ENCODE results near the gene DDX41. TPM values are rescaled to one million over a fixed set of nuclear protein-coding genes. Genes with fewer than 3 reads are reported as not detected.

Gene DDX41
- total and polyA plus RNA-seq, 10 of the 15 experiments (the other 5 are each of a cell fraction or from before 2014, with no cell fraction given) = 32.7 to 215 (median 93.6) TPM

DNA sequence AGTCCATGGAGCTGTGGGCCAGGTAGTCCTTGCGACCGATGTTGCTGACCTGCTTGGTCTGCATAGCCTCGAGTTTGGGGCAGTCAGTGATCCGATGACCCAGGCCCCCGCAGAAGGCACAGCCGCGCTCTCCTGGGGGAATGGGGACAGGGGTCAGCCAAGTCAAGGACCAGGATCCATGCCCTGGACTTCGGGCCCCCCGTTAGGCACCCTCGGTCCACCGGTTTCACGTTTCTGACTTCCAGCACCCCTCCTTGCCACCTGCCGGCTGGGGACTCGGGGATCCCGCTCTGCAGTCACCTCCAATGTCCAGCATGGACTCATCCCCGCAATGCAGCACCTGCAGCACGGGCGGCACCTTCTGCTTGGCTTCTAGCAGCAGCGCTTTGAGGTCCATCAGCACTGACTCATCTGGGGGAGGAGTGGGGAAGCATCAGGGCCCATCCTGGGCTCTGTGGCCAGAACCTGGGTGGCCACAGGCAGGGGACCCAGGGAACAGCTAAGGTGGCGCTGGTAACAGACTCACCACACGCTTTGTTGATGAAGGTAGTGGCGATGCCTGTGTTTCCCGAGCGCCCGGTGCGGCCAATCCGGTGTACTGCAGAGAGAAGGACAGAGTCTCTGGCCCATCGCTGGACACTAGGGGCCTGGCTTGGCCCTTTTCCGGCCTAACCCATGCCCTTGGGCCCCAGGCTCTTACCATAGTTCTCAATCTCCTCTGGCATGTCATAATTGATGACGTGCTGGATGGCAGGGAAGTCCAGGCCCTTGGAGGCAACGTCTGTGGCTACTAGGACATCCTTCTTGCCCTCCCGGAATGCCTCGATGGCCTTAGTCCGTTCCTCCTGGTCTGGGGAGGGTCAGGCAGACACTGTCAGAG lies 4.7 kb downstream of the DDX41 start:
- ChIA-PET POLR2A (no interaction called here), SMC1A (ENCODE audit: uncharacterized antibody, unreplicated experiment) (no interaction called here), RAD21 (ENCODE audit: unreplicated experiment) (no interaction called here), CTCF (interaction anchor here (3.9 to 4.6 kb wide), 2 partner anchors 11 to 57 kb away, joined by 28 to 38 read pairs; no protein-coding TSS in a partner anchor)
- ATAC-seq (no peak), FAIRE-seq (no peak), DNase-seq (ENCODE audit: low read depth, low spot score) (no peak)
- Histone ChIP-seq H3K27ac (ENCODE audit: control insufficient read depth, insufficient read depth) (no peak overlapping the region), H2AFZ (ENCODE audit: control insufficient read depth, low read depth, low read length) (no peak overlapping the region), H3K4me1 (ENCODE audit: control insufficient read depth, insufficient read depth, low read length) (peaks cover 49% of the 10 kb centered on the region), H3K9ac (ENCODE audit: control insufficient read depth, insufficient read depth, low read length) (no peak overlapping the region), H3K27me3 (replicated peaks in 1 of 2; ENCODE audit: control insufficient read depth in 2 of 2, insufficient read depth in 2 of 2, low read length in 1 of 2) (no peaks in the 10 kb centered on the region), H3K9me3 (replicated peaks; ENCODE audit: control insufficient read depth, insufficient read depth, low read length) (no peaks in the 10 kb centered on the region), H3K4me2 (ENCODE audit: control insufficient read depth, insufficient read depth) (no peak overlapping the region), H3K4me3 (no peak overlapping the region), H3K36me3 (ENCODE audit: control insufficient read depth in 2 of 2, insufficient read depth in 2 of 2, low read length in 1 of 2) (peaks cover 17 to 37% of the 10 kb centered on the region in 2 experiments; a peak in 3 of 4 replicates), H4K20me1 (ENCODE audit: control insufficient read depth, insufficient read depth) (no peaks in the 10 kb centered on the region), H3K79me2 (ENCODE audit: control insufficient read depth, insufficient read depth, low read length) (peaks cover 57% of the 10 kb centered on the region)
- BruUV-seq (replicated peaks) = no TSS peak
- intact Hi-C loops (cut with micrococcal nuclease; ENCODE audit: unreplicated experiment) = no loop called here
- WGBS (ENCODE audit: insufficient coverage, insufficient replicate concordance, low lambda C conversion rate, missing lambda C conversion rate) = 97% methylated on average over 34 of the region's 34 CpGs
- in situ Hi-C loops (cut with MboI) = no loop called here
- no peak for TF ChIP-seq CHD1 (IDR thresholded peaks at IDR 0.05; ENCODE audit: low read depth, low read length)
- TF ChIP-seq STAT1 (conservative IDR thresholded peaks at IDR 0.05) = no peak

DNA sequence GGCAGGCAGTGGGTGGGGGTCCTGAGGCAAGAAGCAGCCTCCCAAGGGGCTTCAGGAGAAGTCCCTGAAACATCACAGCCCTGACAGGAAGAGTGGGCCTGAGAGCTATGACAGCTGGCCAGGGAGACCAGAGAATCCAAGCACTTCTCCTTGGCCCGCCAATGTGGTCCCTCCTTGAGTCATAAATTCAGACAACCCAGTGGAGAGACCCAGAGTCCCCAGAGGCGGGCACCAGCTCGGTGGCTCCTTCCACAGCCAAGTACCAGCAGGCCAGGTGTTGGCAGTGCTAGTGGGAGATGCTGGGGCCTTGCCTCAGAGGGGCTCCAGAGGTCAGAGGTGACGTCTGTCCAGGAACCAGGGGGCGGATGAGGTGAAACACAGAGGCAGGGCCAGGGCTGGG lies 5.6 kb downstream of the DDX41 start:
- no peaks in the 10 kb centered on the region for H3K9me3 ChIP-seq (replicated peaks; ENCODE audit: control insufficient read depth, insufficient read depth, low read length)
- peak overlapping the region; percentile 69; the same call in 1 of the 2 replicates for H2AFZ ChIP-seq (ENCODE audit: control insufficient read depth, low read depth, low read length)
- RAD21 ChIA-PET (ENCODE audit: unreplicated experiment) = interaction anchor here (1.1 to 1.8 kb wide), 2 partner anchors 56 to 107 kb away, joined by 3 to 8 read pairs; no protein-coding TSS in a partner anchor
- no peaks in the 10 kb centered on the region for H3K27me3 ChIP-seq (replicated peaks in 1 of 2; ENCODE audit: control insufficient read depth in 2 of 2, insufficient read depth in 2 of 2, low read length in 1 of 2)
- H3K4me3 ChIP-seq = no peak overlapping the region
- POLR2A ChIA-PET = interaction anchor here (0.8 to 2.3 kb wide), 5 partner anchors 10 to 81 kb away, joined by 3 to 10 read pairs (median 3); partner anchors contain the start of genes PDLIM7 and TMED9
- no peaks in the 10 kb centered on the region for H4K20me1 ChIP-seq (ENCODE audit: control insufficient read depth, insufficient read depth)
- H3K4me2 ChIP-seq (ENCODE audit: control insufficient read depth, insufficient read depth) = peak overlapping the region; percentile 97
- WGBS (ENCODE audit: insufficient coverage, insufficient replicate concordance, low lambda C conversion rate, missing lambda C conversion rate) = 40% methylated on average over 5 of the region's 5 CpGs
- SMC1A ChIA-PET (ENCODE audit: uncharacterized antibody, unreplicated experiment) = interaction anchor here (0.8 to 1.8 kb wide), 4 partner anchors 13 to 122 kb away, joined by 3 to 6 read pairs (median 4); partner anchors contain the start of gene PDLIM7
- CTCF ChIA-PET = interaction anchor here (3.2 to 6.2 kb wide), 4 partner anchors 10 to 56 kb away, joined by 17 to 38 read pairs (median 32); partner anchors contain the start of gene PDLIM7
- no peak for DNase-seq (ENCODE audit: low read depth, low spot score)
- intact Hi-C loops (cut with micrococcal nuclease; ENCODE audit: unreplicated experiment) = no loop called here
- peaks cover 51% of the 10 kb centered on the region for H3K79me2 ChIP-seq (ENCODE audit: control insufficient read depth, insufficient read depth, low read length)
- H3K9ac ChIP-seq (ENCODE audit: control insufficient read depth, insufficient read depth, low read length) = peak overlapping the region; percentile 90
- TF ChIP-seq NR2F1 (conservative IDR thresholded peaks at IDR 0.05) (0 out of 2 replicates have a peak, but pooled peaks have one; percentile 13), TBL1XR1 (IDR thresholded peaks at IDR 0.05; ENCODE audit: low read depth, low read length) (no peak)
- H3K27ac ChIP-seq (ENCODE audit: control insufficient read depth, insufficient read depth) = peak overlapping the region; percentile 87
- peaks cover 49% of the 10 kb centered on the region for H3K4me1 ChIP-seq (ENCODE audit: control insufficient read depth, insufficient read depth, low read length)
- FAIRE-seq = no peak
- no TSS peak for BruUV-seq (replicated peaks)
- peaks cover 17 to 37% of the 10 kb centered on the region in 2 experiments; a peak in 3 of 4 replicates for H3K36me3 ChIP-seq (ENCODE audit: control insufficient read depth in 2 of 2, insufficient read depth in 2 of 2, low read length in 1 of 2)
- in situ Hi-C loops (cut with MboI) = no loop called here
- no peak for ATAC-seq

All from GM12878 (cell line).